Fibroblast of skin of right biceps (primary cell): ENCODE data around the gene NDUFV2.
"Not testable (repeated sequence)": the region's sequence is repeated elsewhere in the genome, so short reads cannot be mapped to it uniquely, and the experiment has no call there.

Experiments
- DNase-seq: peaks from one replicate; pipeline ENCODE4 v3.0.0-alpha.2; 2013

NDUFV2 gene

DNA sequence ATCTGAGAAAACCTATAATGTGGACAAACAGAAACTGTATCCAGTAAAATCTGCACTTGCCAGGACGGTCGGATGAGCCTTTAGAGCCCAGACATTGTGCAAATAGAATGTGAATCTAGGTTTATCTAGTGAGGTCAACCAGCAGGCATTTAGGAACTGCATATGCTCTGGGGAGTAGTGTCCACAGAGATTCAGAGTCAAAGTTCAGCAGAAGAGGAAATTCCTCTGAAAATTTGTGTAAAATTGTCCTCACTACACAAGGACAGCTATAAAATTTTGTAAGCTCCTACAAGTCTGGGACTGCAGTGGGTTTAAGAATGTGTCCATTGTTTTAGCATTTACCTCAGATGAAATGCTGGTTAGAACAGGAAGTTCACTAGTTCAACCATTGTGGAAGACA, 9.8 kb upstream of the NDUFV2 start:
- DNase-seq: no peak

DNA sequence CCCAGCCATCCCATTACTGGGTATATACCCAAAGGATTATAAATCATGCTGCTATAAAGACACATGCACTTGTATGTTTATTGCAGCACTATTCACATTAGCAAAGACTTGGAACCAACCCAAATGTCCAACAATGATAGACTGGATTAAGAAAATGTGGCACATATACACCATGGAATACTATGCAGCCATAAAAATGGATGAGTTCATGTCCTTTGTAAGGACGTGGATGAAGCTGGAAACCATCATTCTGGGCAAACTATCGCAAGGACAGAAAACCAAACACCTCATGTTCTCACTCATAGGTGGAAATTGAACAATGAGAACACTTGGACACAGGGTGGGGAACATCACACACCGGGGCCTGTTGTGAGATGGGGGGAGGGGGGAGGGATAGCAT, 9.4 kb upstream of the NDUFV2 start:
- not testable (repeated sequence) for DNase-seq

DNA sequence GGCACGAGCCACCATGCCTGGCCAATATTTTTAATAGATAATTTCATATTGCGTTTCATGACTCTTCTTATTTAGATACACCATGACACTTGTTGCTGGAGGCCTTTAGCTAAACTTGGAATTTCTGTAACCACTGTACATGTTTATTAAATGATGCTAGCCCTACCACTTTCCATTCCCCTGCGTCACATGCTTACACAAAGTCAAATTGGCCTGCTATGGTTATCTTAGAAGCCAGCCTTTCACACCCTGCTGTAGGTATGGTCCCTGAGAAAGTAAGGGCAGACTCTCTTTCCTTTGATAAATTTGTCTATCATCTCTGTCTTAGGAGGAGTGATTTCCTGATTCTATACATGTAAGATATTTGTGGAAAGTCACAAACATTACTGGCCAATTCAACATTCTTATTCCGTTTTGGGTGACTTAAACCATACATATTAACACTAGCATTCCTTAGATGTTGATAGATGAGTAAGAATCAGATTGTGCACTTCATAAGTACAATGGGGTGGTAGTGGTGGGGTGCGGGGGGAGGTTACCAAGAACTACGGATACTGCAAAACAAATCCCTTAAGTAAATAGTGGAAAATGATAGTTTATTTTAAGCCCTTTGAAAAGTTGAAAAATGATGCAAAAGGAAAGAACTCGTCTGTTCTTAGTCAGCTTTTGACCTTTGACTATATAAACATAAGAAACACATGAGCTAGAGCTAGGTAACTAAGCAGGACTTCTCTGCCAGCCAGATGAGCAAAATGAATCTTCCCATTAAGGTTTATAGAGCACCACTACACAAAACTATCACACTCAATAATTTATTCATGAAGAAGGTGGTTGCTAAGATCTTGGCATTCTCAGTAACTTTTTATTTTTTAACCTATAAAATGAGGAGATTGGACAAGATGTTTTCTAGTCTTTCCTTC, 7.9 kb upstream of the NDUFV2 start:
- peak; percentile 83 for DNase-seq

DNA sequence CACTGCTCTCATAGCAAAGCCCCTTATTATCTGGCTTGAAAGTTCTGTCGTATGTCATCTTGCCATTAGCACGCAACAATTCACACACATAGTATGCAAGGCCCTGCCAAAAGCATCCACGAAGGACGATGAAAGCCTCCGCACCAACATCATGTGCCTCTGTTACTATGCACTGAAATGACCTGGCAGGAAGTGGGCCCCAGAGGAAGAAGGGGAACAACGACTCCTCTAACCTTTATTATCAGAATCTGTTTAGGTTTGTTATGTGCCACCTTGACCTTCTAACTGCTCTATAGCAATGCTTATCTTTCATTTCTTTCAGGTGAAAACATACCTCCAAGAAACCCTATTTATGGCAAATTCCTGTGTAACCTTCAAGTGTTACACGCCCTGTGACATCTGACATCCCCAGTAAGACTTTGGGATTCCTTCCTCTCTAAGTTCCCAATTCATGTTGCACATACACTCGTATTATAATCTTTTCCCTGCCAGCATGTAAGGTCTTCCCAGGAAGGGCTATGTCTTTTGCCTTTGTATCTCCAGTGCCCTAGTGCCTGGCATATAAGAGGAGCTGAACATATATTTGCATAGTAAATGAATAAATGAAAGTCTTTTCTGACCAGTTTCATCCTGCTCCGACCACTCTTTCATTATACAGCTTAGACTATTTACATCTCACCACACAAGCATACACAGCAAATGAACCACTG, 7.0 kb upstream of the NDUFV2 start:
- peak; percentile 39 for DNase-seq

DNA sequence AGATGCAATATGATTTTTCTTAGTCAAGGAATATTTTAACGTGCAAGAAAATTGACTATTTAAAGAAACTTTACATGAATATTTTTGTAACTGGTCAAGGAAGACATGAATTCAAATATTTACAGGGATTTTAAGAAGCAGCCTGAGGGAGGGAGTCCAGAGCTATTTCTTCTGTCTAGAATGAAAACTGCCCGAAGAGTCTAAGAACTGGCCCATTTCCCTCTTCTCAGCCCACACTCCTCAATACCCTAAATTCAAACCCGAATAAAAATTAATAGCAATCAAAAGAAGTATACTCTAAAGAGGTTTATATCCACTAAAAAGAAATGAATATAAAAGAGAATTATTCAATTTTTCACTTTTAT, 6.5 kb upstream of the NDUFV2 start:
- no peak for DNase-seq

DNA sequence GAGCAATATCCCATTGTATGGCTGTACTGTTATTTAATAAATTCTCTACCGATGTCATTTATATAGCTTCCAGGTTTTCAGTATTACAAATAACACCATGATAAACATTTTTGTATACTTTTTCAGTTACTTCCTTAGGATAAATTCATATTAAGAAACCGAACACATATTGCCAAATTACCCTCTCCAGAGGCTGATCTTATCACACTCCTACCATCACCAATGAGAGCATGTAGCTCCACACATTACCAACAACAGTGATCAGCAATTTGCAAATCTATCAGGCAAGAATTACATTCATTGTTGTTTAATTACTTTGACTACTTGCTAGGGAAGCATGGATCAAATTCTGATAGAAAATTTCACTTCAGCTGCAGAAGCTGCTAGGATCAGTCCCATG, 5.8 kb upstream of the NDUFV2 start:
- no peak for DNase-seq

DNA sequence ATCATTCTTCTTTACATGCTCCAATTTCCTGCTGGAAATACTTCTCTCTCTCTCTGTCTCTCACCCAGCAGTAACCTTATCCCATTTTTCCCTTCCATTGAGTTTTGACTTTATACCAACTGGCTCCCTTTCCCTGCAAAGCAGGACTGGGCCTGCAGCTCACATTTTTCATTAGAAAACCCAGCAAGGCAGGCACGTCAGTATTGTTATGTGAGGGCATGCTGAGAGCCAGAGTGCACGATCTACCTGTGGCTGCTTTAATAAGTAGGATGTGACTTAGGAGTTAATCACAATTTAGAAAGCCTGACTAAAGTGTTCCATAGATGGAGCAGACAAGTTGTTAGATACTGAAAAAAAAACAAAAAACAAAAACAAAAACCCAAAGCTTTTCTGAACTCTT, 5.2 kb upstream of the NDUFV2 start:
- DNase-seq: no peak

DNA sequence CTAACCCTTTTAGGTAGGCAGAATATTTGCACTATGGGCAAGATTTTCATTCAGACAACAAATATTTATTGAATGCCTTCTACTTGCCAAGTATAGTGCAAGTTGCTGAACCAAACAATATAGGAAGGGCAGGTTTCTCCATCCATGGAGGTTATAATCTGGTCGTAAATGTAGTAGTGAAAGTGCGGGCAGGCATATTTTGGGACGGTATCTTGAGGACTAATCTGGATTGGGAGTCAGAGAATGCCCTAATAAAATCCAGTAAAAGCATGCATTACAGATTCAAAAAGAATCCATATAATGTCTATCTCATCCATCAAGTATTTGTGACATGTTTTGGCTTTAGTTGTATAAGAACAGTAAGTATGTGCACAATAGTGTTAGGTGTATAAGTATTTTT, 1.7 kb upstream of the NDUFV2 start:
- DNase-seq: no peak

DNA sequence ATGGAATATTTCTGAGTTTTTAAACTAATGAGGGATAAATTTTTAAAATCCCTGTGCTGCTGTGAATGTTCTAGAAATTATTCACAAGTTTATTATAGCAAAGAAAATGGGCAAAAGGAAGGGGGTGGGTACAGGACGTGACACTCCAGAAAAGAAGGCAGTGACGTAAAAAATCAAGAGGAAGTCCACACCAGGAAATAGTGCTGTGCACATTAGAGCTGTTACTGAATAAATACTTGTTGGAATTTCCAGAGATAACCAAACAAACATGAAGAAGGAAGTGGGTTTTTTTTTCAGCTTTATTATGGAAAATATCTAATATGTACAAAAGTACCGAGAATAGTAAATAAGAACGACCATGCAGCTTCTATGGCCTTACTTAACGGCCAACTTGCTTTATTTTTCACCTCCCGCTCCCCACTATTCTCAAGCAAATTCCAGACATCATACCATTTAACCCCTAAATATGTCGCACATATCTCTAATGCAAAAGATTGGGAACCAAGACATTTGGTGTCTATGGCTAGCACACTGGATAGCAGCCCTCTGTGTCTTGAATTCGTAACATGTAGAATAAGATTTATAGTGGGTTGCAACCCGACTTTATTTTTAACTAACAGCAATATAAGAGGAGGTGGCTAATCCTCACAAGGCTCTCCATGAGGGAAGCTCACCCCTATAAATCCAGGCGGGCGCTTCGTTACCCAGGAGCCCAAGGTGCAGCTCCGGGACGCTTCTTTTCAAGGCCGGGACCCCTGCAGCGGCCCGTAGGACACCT, 580 bp upstream of the NDUFV2 start:
- DNase-seq: peak; percentile 77

DNA sequence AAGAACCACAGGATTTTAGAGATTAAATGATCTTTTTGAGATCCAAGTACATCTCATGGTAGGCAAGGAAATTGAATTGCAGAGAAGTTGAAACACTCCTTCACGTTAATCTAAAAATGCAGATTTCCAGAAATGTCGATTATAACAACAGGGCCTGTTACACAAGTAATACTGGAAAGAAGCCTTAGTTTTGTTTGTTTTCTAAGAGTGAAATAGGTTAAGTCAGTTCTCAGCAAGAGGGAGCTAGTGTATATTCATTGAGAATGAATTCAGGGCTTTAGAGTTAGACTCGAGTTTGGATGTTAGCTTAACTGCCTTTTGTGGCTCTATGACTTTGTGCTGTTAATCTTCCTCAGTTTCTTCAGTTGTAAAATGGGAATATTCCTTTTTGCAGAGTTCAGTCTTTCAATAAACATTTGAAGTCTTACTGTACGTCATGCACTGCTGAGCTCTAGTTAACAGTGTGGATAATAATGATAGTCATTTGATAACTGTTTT, 926 bp downstream of the NDUFV2 start:
- DNase-seq: no peak

DNA sequence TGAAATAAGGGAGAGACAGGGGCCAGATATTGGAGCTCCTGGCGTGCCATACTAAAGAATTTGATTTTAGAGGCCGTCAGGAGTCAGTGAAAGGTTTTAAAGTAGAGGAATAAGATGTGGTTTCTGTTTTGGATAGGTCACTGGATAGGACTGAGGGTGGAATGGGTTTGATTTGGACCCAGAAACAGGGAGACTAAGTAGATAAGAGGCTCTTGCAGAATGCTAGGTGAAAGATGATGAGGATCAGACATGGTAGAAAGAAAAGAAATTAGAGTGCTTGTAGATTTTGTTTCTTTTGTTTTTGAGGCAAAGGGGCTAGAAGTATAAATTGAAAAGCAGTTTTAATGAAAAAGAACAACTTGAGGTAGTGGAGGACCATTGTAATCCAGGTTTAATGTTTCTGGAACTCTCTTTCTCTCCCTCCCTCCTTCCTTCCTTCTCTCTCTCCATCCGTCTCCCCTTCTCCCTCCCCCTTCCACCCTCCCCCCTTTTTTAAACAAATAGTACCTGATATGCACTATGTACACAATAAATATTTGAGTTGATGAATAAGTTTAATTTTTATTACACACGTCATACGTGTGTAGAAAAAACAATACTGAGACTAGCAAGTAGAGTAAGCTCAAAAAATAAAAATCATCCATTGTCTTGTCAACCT, 1.9 kb downstream of the NDUFV2 start:
- DNase-seq: no peak

DNA sequence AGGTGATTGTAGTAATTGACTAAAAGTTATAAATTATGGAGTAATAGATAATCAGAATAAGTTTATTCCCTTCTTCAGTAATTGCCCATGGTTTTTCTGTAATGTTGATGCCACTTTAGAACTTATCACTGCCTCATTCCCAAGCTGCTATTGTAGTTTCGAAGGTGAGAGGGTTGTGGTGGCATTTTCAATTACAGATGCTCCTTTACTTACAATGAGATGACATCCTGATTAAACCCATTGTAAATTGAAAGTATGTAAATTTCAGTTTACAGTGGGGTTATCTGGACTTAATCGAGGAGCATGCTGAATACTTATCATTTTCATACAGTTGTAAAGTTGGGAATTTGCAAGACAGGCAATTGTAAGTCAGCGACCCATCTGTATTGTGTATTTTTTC, 2.9 kb downstream of the NDUFV2 start:
- DNase-seq: no peak

DNA sequence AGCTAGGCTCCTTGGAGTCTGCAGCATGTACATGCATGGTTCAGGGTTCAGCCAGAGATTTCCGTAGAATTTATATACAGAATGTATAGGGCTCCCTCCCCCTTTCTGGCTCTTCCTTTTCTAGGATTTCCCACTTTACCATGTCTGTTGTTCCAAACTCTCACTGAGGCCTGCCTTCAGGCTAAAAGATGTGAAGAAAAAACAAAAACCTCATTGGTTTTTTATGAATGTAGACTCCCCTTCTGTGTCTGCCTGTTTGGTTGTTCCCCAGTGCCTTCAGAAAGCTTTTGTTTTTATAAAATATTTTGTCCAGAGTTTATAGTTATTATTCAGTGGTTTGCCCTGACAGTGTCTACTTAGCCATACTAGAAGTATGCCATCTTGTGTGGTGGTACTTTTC, 3.6 kb downstream of the NDUFV2 start:
- DNase-seq: no peak

DNA sequence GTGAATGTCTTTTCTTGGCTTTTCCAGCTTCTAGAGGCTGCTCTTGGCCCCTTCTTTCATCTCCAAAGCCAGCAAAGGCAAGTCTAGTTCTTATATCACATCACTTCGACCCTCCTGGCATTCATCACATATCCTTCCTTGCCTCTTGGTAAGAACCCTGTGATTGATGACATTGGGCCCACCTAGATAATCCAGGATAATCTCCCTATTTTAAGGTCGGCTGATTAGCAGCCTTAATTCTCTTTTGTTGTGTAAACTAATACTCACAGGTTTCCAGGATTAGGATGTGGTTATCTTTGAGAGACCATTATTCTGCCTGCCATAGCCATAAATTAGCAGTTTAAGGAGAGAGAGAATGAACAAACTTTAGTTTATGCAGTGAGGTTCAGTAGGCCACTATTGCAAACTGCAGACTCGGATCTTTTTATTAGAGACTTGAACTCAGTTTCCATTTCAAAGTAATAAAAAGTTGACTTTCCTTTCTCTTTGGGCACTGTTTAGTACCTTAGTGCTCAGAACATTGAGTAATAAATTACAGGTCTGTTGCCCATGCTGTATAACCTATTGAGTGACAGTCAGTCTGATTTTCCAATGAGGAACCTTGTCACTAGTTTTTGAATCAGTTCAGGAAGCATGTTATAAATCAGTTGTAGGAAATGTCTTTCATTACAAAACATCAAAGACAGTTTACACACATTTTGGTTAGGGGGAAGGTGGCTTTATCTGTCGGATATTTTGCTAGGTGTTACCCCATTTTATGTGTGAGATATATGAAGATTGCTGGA, 4.5 kb downstream of the NDUFV2 start:
- no peak for DNase-seq

DNA sequence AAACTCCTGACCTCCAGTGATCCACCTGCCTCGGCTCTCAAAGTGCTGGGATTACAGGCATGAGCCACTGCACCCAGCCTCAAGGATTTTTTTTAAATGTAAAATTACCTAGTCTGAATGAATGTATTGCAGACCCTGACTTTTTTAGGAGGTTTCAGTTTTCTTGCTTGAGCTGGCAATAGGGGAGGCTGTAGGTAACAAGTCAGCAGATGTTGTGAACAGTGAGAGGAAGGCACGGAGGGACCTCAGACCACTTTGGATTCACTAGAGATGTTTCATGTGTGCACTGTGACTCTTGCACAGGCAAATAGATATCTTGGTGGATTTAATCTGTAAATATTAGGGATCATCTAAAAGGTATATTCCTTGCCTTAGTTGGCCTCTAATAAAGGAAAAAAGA, 6.4 kb downstream of the NDUFV2 start:
- no peak for DNase-seq

DNA sequence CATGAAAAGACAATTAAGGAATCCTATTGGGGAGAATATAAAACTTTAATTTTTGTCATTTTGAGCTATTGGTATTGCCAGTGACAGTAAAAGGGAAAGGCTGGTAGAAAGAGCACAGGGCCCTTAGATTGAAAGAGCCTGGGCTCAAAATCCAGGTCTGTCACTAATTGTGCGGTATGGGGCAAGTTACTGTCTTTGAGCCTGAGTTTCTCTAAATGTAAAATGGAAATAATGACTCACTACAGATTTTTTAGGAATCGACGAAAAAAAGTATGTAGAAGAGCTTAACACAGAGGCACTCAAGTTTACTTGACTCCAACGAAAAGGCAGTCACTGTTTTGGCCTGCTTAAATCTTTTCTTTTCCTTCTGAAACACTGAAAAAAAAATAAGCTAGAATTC, 7.0 kb downstream of the NDUFV2 start:
- DNase-seq: peak; percentile 74

DNA sequence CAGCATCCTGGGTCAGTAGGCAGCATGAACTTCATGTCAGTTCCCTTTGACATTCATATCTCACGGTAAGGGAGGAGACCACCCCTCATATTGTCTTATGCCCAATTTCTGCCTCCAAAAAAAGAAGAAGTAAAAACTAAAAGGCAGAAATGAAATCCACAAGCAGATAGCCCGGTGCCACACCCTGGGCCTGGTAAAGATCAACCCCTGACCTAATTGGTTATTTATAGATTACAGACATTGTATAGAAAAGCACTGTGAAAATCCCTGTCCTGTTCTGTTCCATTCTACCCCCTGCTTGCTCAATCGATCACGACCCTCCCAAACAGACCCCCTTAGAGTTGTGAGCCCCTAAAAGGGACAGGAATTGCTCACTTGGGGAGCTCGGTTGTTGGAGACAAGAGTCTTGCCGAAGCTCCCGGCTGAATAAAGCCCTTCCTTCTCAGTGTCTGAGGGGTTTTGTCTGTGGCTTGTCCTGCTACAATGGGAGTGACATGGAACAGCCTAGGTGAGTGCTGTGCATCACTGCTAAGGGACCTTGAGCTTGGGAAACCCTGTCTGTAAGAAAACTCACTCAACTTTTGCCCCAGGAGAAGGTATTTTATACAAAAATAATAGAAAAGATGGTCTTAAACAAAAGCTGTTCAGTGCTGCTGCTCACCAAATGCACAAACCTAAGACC, 11.1 kb downstream of the NDUFV2 start:
- no peak for DNase-seq

DNA sequence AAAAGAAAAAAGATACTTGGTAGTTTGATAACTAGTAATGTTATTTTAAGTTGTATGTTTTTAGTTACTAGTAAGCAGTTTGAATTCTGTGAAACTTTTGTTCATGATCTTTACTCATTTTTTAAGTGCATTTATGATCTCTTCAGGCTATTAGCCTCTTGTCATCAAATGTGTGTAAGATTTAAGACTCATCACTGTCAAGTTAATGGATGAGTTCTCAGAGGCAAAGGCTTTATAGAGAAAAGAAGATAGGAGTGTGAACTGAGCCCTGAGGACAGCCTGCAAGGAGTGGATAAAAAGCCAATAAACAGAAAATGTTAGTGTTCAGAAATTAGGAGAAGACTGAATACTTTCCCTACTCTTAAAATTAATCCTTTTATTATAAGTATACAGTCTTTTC, 13.5 kb downstream of the NDUFV2 start:
- no peak for DNase-seq

DNA sequence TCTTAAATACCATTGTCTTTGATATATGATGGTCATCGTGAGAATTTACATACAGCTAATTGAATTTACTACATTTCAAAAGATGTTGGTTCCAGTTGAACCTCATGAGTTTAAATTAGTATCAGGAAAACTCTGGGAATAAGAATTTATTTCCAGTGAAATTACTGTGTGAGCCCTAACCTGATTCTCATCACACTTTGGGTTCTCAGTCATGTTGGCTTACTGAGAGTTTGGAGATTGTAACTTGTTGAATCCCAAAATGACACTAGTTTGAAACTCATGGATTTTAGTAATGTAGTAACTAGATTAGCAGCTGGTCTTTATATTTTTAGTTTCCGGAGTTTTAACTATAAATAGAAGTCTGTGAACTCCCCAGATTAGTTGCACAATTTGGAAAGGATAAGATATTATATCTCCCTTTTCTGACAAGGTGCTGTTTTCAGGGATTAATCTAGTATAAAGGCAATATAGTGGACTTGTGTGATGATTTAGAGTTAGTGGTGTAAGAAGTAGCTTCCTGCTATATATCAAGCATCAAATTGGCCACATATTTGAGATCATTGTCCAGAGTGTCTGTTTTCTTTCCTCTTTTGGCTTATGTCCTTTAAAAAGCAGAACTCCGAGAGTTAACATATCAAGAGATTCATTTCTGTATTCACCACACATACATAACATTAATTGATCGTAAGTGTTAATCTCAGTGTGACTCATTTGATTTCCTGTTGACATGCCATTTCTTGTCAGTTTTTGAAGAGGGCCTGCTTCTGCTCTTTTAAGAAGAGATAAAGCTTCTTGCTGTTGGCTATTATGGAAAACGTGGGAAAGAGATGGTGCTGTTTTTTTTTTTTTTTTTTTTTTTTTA, 15.7 kb downstream of the NDUFV2 start:
- no peak for DNase-seq

DNA sequence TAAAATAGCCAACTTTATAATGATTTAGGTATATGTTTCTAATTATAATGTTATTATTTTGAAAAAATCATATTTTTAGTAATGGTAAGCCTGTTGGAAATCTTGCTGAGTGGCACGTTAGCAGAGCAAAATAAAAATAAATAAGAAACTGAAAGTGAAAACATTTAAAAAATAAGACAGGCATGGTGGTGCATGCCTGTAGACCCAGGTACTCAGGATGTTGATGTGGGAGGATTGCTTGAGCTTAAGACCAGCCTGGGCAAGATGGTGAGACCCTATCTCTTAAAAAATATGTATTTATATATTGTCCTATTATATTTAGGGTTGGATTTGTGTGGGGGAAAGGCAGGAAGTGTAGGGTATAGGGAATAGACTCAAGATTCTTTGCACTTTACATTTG, 18.3 kb downstream of the NDUFV2 start:
- no peak for DNase-seq

DNA sequence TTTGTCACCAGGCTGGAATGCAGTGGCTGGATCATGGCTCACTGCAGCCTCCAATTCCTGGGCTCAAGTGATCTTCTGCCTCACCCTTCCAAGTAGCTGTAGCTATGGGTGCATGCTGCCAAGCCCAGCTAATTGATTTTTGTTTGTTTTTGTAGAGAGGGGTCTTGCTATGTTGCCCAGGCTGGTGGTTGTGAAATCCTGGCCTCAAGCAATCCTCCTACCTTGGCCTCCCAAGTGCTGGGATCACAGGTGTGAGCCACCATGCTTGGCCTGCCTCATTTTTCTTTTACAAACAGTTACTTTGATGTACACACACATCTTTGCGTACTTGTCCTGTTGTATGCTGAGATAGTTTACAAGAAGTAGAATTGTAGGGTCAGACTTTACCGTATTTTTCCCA, 21.0 kb downstream of the NDUFV2 start:
- no peak for DNase-seq
